C4-2B (cell line): ENCODE results near the gene TSPAN18.

Source experiments
- ZFX ChIP-seq: fragments of 450-650 bp; IDR thresholded peaks from 2 replicates; pipeline ENCODE4 v1.6.1; 2017
- TF ChIP-seq, protein P1 (sequence below): fragments of 450-650 bp; conservative IDR thresholded peaks from 2 replicates; pipeline ENCODE4 v1.5.1; 2017; ENCODE audit warnings: mild to moderate bottlenecking

DNA sequence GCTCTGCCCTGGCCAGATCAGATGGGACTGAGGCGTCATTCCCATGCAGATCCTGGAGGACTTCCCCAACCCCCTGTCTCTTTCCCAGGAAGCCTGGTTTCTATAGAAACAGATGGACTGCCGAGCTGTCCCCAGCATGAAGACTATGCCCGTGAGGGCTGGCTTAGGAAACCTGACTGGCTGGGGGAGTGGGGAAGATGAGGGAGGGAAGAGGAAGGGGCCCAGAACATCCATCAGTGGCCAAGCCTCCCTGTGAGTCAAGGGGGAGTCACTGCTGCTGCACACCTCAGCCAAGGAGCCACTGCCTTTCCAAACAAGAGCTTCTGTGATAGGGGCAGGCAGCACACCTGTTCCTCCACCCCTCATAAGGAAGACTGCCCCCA, 218.1 kb downstream of the TSPAN18 start:
- TF ChIP-seq, protein P1, sequence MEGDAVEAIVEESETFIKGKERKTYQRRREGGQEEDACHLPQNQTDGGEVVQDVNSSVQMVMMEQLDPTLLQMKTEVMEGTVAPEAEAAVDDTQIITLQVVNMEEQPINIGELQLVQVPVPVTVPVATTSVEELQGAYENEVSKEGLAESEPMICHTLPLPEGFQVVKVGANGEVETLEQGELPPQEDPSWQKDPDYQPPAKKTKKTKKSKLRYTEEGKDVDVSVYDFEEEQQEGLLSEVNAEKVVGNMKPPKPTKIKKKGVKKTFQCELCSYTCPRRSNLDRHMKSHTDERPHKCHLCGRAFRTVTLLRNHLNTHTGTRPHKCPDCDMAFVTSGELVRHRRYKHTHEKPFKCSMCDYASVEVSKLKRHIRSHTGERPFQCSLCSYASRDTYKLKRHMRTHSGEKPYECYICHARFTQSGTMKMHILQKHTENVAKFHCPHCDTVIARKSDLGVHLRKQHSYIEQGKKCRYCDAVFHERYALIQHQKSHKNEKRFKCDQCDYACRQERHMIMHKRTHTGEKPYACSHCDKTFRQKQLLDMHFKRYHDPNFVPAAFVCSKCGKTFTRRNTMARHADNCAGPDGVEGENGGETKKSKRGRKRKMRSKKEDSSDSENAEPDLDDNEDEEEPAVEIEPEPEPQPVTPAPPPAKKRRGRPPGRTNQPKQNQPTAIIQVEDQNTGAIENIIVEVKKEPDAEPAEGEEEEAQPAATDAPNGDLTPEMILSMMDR, result no peak
- TF ChIP-seq ZFX, result no peak
